DMS114 treated with DMSO at 0.1 percent for 48 hours (cell line): ENCODE data around the gene UGT1A3.

Experiments used
- DNase-seq: peaks from one replicate; lab custom pipeline; 2025; ENCODE audit not compliant: unreplicated experiment; lab: John Stamatoyannopoulos, UW

Gene UGT1A3

DNA sequence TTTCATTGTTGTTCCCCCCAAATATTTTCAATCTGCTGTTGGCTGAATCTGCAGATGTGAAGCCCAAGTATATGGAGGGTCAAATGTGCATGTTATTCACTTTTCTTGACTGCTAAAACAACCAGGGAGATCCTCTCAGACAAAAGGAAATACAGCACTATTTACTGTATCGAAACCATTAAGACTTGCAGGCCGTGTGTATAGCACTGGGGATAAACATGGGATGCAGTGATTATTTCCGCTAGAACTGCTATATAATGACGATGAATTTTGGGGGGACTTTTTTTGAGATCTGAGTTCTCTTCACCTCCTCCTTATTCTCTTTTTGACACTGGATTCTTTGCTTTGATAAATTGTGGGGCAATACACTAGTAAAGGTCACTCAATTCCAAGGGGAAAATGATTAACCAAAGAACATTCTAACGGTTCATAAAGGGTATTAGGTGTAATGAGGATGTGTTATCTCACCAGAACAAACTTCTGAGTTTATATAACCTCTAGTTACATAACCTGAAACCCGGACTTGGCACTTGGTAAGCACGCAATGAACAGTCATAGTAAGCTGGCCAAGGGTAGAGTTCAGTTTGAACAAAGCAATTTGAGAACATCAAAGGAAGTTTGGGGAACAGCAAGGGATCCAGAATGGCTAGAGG lies 27.7 kb downstream of the UGT1A3 start:
- DNase-seq = no peak

- no peak for DNase-seq
These were observed 29.3 kb downstream of the UGT1A3 start for GRCh38 chr2:233758141-233758540.

DNA sequence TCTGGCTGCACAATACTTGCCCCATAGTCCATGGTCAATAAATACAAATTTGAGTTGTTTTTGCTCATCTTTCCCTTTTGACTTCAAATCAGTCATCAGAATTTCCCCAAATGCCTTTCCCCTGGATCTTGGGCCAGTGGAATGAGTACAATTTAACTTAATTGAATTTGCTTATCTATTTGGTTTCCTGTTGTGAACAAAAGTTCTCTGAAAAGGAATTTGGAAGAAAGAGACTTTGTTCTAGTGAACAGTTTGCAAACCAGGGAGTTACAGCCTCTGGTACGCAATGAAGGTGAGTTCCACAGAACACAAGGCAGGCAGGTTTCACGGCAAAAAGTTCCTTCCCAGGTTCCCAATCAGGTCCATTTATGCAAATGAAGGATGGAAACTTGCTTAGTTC lies 30.0 kb downstream of the UGT1A3 start:
- no peak for DNase-seq

GRCh38 chr2:233760043-233760442 lies 31.2 kb downstream of the UGT1A3 start, which contains the start of gene UGT1A1:
UGT1A1 (plus strand) TSS chr2:233760270; CDS start chr2:233760288, 18 bp downstream.
- DNase-seq = no peak

DNA sequence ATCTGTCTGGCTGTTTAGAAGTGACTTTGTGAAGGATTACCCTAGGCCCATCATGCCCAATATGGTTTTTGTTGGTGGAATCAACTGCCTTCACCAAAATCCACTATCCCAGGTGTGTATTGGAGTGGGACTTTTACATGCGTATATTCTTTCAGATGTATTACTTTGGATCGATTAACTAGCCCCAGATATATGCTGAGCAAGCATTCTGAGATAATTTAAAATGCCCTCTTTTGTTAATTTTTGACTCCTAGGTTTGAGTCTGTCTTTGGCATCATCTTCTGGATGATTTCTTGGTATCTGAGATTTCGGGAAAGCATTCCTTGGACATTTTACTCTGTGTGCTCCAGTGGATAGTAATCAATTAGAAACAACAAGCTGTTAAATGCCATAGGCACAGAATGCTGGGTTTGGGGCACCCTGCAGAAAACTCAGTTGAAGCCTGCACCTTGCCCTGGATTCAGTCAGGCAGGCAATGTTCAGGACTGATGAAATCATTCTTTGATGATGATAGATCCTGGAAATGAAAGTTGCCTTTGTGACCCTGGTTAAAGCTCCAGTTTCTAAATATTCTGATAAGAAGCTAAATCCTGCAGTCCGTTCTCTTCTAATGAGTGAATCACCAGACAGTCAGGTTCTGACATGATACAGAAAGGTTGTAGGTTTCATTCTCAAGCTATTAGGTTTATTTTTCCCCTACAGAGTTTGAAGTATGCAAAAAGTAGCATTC lies 32.4 kb downstream of the UGT1A3 start:
- DNase-seq = no peak

GRCh38 chr2:233764264-233764663 lies 35.4 kb downstream of the UGT1A3 start:
- no peak for DNase-seq

GRCh38 chr2:233764761-233765160 lies 35.9 kb downstream of the UGT1A3 start:
- DNase-seq = no peak

DNA sequence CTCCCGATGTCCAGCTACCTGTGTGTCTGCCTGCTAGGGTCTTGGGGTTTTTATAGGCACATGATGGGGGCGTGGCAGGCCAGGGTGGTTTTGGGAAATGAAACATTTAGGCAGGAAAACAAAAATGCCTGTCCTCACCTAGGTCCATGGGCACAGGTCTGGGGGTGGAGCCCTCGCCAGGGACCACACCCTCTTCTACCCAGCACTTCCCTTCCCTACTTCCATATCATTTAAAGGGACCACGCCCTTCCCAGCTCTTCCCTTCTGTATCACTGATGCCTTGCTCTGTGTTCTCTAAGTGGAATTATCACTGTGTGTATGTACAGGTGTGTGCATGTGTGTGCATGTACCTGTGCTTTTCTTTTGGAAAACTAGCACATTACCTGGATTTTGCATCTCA lies 37.6 kb downstream of the UGT1A3 start:
- DNase-seq = no peak

GRCh38 chr2:233768076-233768475 lies 39.2 kb downstream of the UGT1A3 start:
- no peak for DNase-seq

- DNase-seq = no peak
These were observed 40.4 kb downstream of the UGT1A3 start for GRCh38 chr2:233769260-233769659.

DNA sequence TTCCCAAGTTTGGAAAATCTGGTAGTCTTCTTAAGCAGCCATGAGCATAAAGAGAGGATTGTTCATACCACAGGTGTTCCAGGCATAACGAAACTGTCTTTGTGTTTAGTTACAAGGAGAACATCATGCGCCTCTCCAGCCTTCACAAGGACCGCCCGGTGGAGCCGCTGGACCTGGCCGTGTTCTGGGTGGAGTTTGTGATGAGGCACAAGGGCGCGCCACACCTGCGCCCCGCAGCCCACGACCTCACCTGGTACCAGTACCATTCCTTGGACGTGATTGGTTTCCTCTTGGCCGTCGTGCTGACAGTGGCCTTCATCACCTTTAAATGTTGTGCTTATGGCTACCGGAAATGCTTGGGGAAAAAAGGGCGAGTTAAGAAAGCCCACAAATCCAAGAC lies 43.3 kb downstream of the UGT1A3 start:
- no peak for DNase-seq

- no peak for DNase-seq
These were observed 43.7 kb downstream of the UGT1A3 start for GRCh38 chr2:233772583-233772982.

GRCh38 chr2:233773854-233774253 lies 45.0 kb downstream of the UGT1A3 start:
- no peak for DNase-seq

GRCh38 chr2:233775414-233775813 lies 46.6 kb downstream of the UGT1A3 start:
- no peak for DNase-seq

GRCh38 chr2:233778030-233778429 lies 49.2 kb downstream of the UGT1A3 start, which contains the start of gene MROH2A:
MROH2A (plus strand) TSS chr2:233778330; CDS start chr2:233779359, 1,029 bp downstream.
- no peak for DNase-seq

GRCh38 chr2:233779722-233780121 lies 50.9 kb downstream of the UGT1A3 start:
- no peak for DNase-seq

- DNase-seq = no peak
These were observed 51.9 kb downstream of the UGT1A3 start for GRCh38 chr2:233780771-233781170.

DNA sequence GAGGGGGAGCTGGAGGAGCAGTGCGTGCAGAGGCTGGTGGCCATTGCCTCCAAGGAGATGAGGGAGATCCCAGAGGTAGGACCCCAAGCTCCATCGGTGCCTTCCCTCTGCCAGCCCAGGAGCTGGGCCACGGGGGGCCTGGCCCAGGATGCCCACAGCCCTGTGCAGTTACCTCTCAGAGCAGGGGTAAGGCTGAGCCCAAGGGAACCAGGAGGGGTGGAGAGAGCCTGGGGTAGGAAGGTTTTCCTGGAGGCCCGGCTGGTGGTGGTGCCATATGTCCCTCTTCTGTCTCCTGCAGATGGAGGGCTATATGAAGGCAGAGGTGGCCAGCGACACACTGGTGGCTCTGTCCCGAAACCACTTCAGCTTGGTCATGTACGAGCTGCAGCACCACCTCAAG lies 60.7 kb downstream of the UGT1A3 start:
- no peak for DNase-seq

DNA sequence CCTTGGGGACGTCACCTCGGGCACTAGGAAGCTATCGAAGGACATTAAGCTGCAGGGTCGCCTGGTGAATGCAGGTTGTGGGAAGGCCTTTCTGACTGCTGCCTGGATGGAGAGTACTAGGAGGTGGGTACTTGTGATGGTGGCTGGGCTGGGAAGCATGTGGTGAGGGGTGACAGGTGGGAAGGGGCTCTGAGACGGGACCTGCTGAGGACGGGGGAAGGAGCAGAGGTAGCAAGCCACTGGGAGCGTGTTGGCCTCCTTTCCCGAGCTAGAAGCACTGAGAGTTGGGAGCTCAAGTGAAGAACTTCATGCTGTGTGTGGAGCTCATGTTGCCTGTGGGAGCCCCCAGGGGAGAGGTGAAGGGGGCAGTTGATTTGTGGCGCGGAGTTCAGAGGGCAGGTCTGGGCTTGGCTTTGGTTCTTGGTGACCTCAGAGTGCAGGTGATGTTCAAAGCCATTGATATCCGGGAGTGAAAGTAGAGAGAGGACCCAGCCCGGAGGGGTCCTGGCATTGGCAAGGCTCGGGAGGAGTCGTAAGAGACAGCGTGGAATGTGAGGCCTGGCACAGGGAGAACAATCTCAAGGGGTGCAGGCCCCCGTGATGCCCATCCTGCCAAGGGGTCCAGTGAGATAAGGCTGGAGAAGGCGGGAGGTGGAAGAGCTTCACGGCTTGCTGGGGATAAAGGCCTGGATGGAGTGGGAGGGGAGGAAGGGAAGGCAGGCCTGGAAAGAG lies 62.5 kb downstream of the UGT1A3 start:
- no peak for DNase-seq

DNA sequence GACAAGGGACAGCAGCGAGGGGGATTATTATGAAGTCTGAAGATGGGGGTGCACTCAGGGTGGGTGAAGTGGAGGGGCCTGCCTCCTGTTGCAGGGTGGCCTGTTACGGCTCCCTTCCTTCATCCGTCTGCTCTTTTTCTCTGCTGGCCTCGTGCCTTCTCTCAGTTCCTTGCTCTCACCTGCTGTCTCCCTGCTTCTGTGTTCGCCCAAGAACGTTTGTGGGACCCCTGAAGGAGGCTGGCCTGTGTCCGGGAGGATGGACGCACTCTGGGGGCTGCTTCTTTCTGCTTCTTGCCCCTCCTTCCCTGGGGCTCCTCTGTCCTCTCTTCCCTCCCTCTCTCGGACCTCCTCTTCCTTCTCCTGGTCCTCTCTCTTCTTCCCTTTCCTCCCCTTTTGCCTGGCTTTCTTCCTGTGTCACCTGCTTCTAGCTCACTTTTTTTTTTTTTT lies 63.1 kb downstream of the UGT1A3 start:
- no peak for DNase-seq

DNA sequence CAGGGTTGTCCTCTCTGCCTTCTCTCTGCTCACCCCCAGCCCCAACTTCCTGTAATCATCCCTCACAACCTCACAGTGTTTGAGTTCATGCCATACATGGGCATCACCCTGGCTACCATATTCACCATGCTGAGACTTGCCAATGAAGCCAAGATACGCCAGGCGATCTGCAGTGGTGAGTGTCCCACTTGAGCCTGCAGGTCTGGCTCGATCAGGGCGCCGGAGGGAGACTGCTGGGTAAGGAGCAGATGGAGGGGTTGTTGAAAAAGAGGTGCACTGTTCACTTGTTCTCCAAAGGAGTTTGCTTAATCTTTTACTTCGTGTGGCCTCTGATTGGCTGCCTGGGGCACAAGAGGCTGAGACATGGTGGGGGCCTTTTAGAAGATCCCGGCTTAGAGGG lies 63.9 kb downstream of the UGT1A3 start:
- no peak for DNase-seq
